ENCODE measurements around the gene ZCWPW2.
A peak's percentile ranks its signal among the peaks of the same experiment; 100 is the strongest.

The ZCWPW2 gene, protein sequence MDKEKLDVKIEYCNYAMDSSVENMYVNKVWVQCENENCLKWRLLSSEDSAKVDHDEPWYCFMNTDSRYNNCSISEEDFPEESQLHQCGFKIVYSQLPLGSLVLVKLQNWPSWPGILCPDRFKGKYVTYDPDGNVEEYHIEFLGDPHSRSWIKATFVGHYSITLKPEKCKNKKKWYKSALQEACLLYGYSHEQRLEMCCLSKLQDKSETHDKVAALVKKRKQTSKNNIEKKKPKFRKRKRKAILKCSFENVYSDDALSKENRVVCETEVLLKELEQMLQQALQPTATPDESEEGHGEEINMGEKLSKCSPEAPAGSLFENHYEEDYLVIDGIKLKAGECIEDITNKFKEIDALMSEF

DNA sequence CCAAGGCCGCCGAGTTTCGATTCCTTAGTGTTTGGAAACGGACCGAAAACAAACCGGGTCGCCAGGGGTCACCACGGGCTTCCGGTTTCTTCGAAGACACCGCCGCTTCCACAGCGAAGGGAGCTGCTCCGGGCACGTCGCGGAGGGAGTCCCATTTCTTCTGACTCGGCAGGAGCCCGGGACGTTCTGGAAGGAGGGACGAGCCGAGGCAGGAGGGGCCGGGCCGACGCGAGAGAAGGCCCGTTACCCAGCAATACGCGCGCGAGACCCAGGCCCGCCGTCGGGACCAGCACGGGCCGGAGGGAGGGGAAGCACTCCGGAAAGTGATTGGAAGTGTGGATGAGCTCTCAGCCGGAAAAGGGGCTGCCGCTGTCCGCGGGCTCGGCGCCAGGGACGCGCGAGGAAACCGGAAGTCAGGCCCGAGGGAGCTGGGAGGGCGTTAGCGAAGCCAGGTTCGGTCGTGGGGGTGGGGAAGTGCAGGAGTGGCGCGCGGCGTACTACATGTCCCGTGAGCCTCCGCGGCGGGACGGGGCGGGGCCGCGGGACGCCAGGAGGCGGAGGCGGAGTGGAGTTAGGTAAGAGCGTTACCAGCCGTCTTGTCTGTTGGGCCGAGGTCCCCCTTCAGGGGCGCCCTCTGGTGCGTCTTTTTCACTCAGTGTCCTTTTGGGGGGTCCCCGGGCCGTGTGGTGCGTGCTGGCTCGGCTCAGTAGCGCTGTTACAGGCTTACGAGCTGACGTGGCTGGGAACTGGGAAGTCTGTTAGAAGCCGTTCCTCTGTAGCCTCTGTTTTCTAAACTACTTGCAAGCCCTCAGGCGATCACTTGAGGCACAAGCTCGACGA lies at the start of gene ZCWPW2, which contains the start of gene AZI2:
Gene ZCWPW2, plus strand, starts transcription at position 93 of the 840 bp plus-strand sequence. CDS start 64,348 bp downstream, outside the sequence.
Gene AZI2, minus strand, starts transcription at position 196 of the 840 bp plus-strand sequence. CDS start 8,207 bp downstream, outside the sequence.
- DNase-seq, result peak; percentile 87

DNA sequence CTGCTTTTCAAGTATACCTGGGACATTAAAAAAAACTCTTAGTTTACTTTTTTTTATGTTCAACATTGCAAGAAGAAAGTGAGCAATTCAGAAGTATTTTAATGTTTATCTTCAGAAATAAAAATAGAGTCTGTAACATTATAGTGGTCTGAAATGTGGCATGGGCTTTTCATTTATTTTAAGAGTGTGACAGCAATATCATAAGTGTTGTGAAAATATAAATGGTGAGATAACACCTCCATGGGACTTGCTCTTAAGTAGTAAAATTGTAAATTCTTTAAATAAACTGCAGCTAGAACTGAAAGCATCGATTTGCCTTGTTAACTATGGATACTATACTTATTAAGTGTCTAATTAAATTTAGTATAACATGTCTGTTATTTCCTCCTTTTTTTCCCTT lies 48.8 kb upstream of the ZCWPW2 start:
- DNase-seq, result no peak

DNA sequence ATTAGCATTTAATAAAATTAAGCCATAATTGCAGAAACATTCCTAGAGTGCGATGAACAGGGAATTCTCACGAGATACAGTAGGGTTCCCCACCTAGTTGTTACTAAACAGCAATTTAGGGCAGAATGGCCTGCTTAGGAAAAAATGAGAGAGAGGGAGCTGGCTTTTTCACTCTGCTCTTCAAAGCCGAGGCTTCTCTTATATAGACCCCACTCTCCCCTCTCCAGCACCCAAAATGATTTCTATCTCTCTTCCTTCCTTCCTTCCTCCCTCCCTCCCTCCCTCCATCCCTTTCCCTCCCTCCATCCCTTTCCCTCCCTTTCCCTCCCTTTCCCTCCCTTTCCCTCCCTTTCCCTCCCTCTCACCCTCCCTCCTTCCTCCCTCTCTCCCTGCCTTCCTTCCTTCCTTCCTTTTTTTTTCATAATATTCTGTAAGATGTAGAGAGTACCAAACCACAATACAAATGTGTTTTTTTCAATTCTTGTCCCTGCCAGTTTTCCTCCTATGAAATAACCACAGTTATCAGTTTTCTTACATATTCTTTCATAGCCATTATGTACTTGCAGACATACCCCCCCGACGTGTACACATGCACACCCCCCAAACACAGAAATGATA lies 48.1 kb upstream of the ZCWPW2 start:
- no peak for DNase-seq

DNA sequence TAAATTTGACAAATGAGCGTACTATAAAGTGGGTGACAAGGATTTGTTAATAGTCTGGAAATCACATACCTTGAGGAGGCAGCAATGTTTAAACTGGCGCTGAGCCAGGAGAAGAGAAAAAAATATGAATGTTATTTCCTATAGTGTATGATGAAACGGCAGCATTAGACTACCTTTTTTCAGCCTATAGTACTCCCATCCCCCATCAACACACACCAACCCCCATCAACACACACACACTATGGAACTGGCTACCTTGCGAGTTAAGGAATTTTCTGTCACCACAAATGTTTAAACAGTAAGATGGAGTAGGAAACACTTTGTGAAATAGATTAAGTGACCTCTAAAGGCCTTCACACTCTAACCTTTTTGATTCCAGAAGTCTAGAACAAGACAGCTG lies 46.8 kb upstream of the ZCWPW2 start:
- no peak for DNase-seq

DNA sequence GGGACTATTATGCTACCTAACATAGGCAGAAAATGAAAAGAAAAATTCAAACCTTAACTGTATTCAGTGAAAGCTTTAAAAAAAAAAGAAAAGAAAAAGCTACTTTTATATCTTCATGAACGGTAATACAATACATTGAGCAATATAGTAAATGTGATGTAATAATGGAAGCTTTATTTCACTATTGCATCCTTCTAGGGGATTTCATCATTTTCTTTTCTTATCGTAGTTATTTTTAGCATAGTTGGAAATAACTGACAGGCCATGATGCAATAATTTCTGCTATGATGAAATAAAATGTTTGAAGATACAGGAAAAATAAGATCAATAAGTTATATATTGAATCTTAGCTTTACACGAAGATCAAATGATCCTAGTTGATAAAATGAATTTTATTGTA lies 40.3 kb upstream of the ZCWPW2 start:
- no peak for DNase-seq

DNA sequence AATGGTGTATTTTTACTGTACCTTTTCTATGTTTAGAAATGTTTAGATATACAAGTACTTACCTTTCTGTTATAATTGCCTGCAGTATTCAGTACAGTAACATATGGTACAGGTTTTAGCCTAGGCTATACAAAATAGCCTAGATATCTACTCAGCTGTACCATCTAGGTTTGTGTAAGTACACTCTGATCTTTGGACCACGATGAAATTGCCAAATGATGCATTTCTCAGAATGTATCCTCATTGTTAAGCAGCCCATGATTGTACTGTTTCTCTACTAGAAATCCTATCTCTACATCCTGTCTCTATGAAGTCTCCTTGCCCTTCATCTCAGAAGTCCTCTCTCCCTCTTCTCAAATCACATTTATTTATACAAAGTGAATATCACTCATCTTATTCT lies 32.8 kb upstream of the ZCWPW2 start:
- DNase-seq, result no peak

DNA sequence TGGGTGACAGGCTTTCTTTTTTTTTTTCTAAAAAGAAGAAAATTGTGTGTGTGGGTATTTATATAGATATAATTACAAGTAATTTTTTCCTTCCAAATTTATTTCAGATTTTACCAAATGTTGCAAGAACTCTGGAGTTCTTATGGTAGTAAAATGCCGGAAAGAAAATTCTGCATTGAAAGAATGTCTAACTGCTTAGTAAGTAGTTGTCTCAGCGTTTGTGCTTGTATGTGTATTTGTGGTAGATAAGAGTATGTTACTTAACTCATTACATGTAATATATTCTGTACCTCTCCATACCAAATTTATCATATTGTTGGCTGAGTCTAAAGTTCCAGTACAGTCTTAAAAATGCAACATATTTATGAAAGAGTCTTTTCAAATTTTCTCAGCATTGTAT lies 32.3 kb upstream of the ZCWPW2 start:
- no peak for DNase-seq

DNA sequence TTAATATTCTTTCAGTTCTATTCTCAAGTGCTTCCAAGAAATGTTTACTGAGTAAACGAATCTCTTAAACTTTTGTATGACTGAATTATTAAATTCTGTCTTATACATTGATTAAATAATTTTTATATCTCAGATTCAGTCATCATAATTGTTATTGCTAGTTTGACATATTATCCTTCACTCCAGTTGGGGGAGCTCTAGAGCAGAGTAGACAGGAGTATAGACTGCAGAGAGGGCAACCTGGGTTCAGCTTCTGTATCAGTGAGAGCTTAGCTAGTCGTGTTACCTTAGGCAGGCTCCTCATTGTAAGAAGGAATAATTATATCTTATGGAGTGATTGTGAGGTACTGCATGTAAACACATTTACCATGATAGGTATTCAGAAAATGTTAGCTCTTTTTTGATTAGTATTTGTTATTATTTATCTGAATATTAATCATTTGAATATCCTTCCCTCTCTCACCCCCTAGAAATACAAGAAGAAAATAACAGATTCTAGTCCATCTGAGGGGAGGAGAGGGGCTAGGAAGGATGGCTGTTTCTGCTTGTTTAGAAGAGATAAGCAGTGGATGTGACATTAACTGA lies 31.0 kb upstream of the ZCWPW2 start:
- DNase-seq, result peak; percentile 58

DNA sequence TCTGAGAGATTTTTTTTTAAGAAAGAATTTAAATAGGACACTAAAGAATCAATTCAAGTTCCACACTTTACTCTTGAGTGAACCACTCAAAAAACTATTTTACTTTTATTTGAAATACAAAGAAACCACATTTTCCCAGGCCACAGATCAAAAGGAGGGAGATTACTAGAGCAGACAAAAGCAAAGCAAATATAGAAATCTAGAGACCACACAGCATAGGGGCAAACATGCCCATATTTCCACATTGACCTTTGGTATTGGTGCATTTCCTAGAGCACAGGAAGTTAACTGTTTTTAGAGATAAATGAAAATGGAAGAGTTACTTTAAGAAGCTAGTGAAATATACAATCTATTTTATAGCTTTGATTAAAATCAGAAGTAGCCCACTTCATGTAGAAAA lies 27.5 kb upstream of the ZCWPW2 start:
- DNase-seq, result no peak

DNA sequence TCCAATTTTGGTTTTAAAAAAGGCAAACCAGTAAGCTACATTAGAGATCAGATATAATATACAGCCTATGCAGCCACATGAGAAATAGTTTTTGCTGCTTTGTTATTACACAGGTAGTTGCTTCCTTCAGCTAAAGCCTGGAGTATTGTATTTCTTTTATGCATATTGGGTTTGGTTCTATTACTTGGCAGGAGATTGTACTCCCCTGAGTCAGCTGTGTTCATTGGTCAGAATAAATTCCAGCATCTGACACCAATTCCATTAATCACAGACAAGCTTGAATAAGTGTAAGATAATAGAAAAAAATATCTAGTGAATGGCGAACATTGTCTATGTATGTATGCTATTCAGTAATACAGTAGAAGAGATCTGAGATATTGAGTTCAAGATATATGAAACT lies 26.1 kb upstream of the ZCWPW2 start:
- DNase-seq, result peak; percentile 8

DNA sequence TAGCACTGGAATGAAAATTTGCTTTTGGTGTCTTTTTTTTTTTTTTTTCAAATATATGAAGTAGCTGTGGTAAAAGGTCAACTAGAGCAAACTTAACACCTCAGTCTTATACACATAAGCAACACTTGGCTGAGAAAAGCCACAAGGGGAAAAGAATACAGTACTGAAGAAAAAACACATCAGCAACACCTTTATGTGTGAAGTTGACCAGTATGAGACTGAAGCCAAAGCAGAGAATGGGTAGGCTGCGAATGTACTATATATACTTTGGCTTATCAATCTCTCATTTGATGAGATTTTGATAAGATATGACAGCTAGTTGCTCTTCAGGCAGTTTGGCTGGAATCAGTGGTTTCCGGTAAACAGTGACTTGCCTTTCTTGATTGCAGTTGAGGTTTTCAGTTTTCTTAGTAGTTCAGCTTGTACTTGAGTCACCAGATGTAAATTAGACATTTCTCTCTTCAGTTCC lies 22.0 kb upstream of the ZCWPW2 start:
- DNase-seq, result no peak

DNA sequence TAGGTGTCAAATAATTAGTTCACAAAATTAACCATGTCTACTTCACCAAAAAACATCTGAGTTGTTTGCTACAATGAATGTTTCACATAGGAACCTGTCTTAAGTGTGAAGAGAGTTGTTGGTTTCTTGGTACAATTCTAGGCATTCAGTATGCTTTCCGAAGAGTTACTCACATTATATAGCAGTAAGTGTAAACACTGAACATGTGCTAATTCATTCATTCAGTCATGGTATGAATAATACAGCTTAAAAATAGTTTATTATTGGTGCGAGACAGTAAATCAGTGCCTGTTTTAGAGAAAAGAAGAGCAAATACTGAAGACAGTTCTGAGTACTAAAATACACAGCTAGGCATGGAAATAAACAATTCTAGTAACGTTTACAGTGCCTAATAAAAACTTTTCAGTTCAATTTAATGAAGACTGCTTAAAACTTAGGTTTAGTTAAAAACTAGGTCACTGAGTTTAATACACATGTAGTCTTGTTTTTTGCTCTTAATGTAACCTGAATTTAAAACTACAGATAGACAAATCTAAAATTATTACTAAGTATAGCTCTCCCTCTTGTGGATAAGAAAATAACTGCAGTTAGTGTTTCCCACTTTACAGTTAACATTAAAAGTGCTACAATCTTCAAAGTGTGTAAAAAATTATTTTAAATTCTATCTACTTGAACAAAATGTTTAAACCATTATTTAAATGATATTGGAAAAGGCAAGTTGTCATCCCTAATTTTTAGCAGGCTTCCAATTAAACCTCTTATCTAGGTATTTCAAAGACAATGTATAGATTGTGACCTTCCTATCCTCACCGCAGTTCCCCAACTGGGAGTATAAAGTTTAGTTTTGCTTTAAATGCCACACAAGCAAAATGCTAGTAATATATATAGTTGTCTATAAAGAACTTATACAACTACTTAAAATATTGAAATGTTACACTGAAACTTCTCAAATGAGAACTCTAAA lies 20.1 kb upstream of the ZCWPW2 start:
- peak; percentile 23 for DNase-seq

DNA sequence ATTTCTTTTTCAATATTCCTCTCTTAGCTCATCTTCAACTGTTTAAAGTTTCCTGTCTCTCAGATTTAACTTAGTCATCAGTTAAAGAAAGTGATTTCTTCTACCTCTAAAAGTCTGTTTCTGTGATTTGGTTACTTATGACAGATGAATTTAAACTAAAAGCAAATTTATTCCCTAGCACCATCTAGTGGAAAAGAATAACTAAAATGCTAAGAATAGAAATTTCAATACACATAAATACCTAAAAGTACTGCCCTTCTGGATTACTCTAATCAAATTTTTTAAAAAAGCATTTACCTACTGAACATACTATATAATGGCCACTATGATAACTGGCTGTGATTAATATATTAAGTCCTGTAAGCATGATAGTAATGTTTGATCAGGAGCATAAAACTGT lies 14.0 kb upstream of the ZCWPW2 start:
- peak; percentile 5 for DNase-seq

DNA sequence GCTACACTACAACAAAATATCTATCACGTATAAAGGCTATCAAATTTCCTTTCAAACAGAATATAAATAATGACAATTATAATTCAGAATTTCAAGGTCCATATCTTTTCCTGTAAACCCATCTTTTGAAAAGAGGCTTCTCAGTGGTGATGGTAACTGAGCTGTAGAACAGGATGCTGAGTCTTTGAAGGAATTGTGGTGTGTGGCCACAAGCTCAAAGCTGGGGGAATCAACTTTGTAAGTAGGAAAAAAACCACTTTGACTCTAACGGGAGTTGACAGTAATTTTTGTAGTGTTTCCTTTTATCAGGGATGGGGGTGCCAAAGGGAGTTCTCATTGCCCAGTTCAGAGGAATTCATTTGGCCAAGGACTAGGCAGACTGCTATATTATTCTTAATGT lies 13.3 kb upstream of the ZCWPW2 start:
- no peak for DNase-seq

DNA sequence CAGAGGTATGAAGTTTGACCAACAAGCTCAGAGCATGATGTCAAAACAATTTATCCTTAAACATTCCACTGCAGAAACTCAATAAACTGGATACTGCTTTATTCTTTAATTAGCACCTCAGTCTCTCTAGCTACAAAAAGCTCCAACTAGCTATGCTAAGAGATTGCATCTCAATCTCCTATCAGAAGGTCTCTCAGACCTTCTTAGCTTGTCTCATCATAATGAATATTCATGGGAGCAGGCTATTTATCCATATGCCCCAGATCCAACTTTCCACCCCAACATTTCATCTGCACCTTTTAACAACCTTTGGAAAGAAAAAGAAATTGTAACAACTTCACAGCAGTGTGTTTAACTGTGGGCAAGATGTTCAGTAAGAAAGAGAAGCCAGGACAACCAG lies 11.3 kb upstream of the ZCWPW2 start:
- DNase-seq, result no peak

DNA sequence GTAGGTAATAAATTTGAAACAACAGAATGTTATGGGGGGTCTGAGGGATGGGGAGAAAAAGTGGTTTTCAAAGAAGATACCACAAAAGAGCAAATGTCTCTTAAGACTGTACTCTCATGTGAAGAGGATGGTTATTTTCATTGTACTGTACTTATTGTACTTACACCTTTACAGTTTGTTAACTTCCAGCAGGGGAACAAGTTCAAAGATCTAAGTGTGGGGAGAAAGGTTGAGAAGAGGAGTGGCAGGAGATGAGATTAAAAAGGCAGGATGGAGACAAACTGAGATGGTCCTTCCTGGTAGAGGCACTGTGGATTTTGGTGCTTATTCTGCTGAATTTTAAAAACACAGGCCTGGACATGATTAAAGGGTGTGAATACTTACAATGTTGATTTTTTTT lies 5.4 kb upstream of the ZCWPW2 start:
- no peak for DNase-seq

DNA sequence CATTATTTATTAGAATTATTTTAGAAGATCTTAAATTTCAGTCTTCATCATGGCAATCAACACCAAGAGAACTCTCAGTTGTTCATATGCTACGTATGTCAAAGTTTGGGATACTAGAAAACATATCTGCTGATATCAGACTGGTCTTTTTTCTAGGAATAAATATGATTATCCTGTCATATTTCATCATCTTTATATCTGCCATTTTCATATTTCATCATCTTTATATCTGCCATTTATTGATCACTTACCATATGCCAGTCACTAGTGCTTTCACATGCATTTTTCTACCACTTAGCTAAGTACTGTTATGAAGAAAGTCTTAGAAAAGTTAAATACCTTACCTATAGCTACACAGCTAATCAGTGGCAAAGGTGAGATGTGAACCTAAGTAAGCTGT lies 2.8 kb upstream of the ZCWPW2 start:
- DNase-seq, result no peak

DNA sequence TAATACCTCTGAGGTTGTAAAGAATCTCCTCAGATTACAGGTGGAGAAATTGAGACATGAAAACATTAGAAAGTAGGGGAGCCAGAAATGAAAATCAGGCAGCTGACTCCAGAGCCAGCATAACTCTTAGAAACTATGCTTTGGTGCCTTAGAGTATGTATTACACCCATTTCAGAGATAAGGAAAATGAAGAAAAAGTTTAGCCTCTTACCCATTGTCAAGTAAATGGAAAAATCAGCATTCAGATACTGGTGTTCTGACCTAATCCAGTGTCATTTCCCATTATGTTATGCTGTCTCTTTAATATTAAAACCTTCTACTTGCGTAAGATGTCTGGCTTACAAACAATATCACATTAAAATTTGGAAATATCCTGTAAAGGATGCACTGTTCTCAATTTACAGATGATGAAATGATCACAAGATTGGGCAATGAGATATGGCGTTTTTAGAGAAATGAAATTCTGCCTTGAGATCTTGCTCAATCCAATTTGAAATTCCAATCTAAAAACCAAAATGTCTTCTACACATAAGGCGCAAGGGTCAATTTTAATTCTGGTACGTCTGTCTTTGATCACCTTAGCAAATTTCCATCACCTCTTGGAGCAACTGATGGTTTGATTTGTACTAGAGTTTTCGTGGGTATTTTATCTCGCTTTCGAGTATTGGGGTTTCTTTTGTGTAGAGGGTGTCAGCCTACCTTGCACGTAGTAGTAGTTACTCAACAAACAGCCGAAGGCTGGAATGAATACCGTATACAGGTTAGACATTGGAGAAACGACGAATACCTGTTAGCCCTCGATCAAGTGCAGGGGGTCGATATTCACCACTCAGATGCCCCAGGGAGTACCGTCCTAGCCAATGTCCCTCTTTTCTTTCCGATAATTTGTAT lies 902 bp upstream of the ZCWPW2 start:
- DNase-seq, result no peak

DNA sequence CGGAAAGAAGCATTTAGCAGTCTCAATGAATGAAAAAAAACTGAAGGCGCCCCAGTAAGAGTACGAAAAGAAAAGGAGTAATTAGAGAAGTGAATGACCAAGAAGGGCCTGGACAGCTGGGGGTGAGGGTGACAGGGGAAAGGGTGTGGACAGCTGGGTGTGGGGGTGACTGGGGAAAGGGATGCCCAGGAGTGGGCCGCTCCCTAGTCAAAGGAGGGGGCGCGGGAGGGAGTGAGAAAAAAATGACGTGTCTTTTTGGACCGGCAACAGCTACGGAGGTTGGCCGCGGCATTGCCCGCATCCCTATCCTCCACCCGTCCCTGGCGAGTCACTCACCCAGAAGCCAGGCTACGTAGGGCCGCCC lies 274 bp upstream of the ZCWPW2 start:
- DNase-seq, result no peak

DNA sequence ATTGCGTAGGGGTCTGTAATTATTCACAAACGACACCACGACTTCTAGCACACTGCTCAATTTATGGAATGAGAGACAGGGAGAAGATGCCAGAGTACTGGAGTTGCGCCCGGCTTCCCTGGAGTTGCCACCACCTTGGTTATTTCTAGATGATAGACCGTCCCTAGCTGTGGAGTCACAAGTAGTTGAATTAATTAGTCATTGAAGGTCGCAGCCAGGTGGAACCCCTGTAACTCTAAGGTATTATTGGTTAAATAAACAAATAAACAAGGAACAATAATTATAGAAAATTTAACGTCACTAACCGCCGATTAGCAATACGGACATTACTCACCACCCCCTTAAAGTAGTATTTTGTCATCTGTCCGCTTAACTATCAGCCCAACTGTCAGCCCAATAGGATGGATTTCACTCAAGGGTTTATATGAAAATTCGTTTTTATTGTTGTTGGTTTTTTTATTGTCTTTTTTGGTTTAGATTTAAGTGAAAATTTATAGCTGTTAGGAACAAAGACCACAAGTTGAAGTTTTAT lies 1.0 kb downstream of the ZCWPW2 start:
- DNase-seq, result no peak

DNA sequence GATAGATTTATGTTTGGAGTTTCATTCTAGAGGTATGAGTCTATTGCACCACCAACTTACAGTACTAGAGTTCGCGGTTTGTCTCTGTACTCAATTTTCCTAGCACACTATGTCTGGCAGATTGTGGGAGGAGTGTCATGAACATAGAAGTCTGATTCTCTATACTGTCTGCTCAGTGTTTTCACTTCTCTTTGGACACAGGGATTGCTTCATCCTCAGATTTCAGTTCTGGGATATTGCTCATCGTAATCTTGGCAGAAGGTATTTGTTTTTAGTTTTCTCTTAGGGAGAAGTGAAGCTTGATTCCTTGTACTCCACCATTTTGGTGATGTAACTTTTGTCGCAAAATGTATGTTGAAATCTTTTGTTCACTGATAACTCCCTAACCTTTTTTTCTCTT lies 27.9 kb downstream of the ZCWPW2 start:
- DNase-seq, result no peak

Measured in NCI-H2171 treated with DMSO at 0.1 percent for 48 hours (cell line).